ENCODE data around the gene MAP1LC3B.

The MAP1LC3B gene

GRCh38 chr16:87391950-87392820 is at the start of gene MAP1LC3B:
Gene MAP1LC3B, plus strand, starts transcription at chr16:87392336. Its CDS starts 92 bp downstream, at chr16:87392428.
- peak; percentile 79 for DNase-seq

- DNase-seq = no peak
Observed at GRCh38 chr16:87342504-87342903, 49.6 kb upstream of the MAP1LC3B start.

- no peak for DNase-seq
Observed at GRCh38 chr16:87342978-87343752, 49.0 kb upstream of the MAP1LC3B start.

GRCh38 chr16:87343753-87344050 is 48.4 kb upstream of the MAP1LC3B start:
- no peak for DNase-seq

- DNase-seq = no peak
Observed at GRCh38 chr16:87344165-87344930, 47.8 kb upstream of the MAP1LC3B start.

GRCh38 chr16:87344931-87345631 is 47.1 kb upstream of the MAP1LC3B start:
- DNase-seq = no peak

- DNase-seq = no peak
Observed at GRCh38 chr16:87345726-87346424, 46.3 kb upstream of the MAP1LC3B start.

- DNase-seq = no peak
Observed at GRCh38 chr16:87346517-87347060, 45.5 kb upstream of the MAP1LC3B start.

GRCh38 chr16:87347932-87348615 is 44.1 kb upstream of the MAP1LC3B start:
- DNase-seq = no peak

GRCh38 chr16:87348616-87349157 is 43.4 kb upstream of the MAP1LC3B start:
- DNase-seq = no peak

GRCh38 chr16:87350031-87350430 is 42.1 kb upstream of the MAP1LC3B start:
- no peak for DNase-seq

- no peak for DNase-seq
Observed at GRCh38 chr16:87350681-87351319, 41.3 kb upstream of the MAP1LC3B start.

- DNase-seq = no peak
Observed at GRCh38 chr16:87351320-87351698, 40.8 kb upstream of the MAP1LC3B start.

- DNase-seq = no peak
Observed at GRCh38 chr16:87352818-87353217, 39.3 kb upstream of the MAP1LC3B start.

GRCh38 chr16:87353613-87354012 is 38.5 kb upstream of the MAP1LC3B start:
- DNase-seq = no peak

- DNase-seq = no peak
Observed at GRCh38 chr16:87356491-87356853, 35.7 kb upstream of the MAP1LC3B start.

GRCh38 chr16:87358250-87358649 is 33.9 kb upstream of the MAP1LC3B start:
- DNase-seq = no peak

GRCh38 chr16:87358696-87359095 is 33.4 kb upstream of the MAP1LC3B start:
- no peak for DNase-seq

- no peak for DNase-seq
Observed at GRCh38 chr16:87359121-87359520, 33.0 kb upstream of the MAP1LC3B start.

GRCh38 chr16:87360862-87361610 is 31.1 kb upstream of the MAP1LC3B start:
- no peak for DNase-seq

All from NCI-H2227 treated with DMSO at 0.1 percent for 48 hours (cell line).